Measurements from ENCODE around the gene CCL18.
"Not testable (repeated sequence)": the region's sequence is repeated elsewhere in the genome, so short reads cannot be mapped to it uniquely, and the experiment has no call there.

CCL18 gene

DNA sequence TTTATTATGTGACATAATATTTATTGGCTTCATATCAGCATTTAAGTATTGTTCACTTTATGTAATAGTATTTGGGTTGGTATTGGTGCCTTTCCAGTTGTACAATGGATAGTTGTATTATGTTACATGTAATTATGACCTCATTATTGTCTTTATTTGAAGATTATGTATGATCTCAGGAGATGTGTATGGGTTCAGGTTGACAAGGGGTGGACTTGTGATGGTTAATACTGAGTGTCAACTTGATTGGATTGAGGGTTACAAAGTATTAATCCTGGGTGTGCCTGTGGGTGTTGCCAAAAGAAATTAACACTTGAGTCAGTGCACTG is 51.5 kb downstream of the CCL18 start:
- H3K27ac ChIP-seq (ENCODE audit: low read depth, low read length, severe bottlenecking); H3K4me1 ChIP-seq (ENCODE audit: control insufficient read depth, insufficient read depth, low read length, poor library complexity, severe bottlenecking); H3K4me3 ChIP-seq (ENCODE audit: extremely low read depth, insufficient read depth, low read length, poor library complexity, severe bottlenecking); H3K9me3 ChIP-seq (ENCODE audit: control insufficient read depth, low read length); H3K36me3 ChIP-seq (ENCODE audit: control insufficient read depth, insufficient read depth, low read length): not testable (repeated sequence)

DNA sequence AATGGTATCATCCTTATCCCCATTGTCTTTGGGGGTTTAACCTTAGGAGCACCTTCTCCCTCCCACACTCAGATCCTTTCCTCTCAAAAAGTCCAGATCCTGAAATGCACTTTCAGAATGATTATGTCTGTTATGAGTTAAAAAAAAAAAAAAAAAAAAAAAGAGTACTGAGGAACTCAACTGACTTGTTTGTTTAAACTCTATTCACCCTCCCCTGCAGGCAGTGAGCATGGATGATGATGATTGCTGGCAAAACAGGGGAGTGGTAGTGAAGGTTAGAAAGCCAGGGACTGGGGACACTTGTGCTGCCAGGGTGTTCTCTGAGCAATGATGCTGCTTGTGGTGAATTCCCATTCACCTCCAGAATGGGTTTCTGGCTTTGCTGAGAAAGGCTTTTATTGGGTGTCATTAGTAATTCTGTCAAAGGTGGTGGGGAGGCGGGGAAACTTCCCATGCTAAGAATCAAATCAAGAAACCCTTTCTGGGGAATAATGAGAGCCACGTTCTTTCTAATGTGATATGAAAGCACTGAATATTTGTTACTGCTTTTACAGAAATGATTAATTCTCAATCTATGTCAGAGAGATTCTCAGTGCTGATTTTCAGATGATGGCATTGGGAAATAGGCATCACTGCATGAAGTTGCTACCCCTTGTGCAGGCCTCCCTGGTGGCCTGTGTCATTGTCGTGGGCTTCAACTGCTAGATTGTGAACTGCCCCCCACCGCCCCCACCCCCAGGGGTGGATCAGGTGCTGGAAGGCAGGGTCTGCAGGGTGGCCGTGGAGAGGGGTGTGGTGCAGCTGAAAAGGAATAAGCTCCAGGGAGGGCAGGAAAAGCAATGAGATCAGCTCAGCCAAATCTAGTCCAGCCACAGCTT is 53.7 kb downstream of the CCL18 start:
- H3K4me3 ChIP-seq (ENCODE audit: extremely low read depth, insufficient read depth, low read length, poor library complexity, severe bottlenecking) = no peak overlapping the region
- no peak overlapping the region for H3K27ac ChIP-seq (ENCODE audit: low read depth, low read length, severe bottlenecking)
- no peaks in the 10 kb centered on the region for H3K36me3 ChIP-seq (ENCODE audit: control insufficient read depth, insufficient read depth, low read length)
- H3K9me3 ChIP-seq (ENCODE audit: control insufficient read depth, low read length) = no peaks in the 10 kb centered on the region
- H3K4me1 ChIP-seq (ENCODE audit: control insufficient read depth, insufficient read depth, low read length, poor library complexity, severe bottlenecking) = no peaks in the 10 kb centered on the region
- WGBS, 2 experiments (ENCODE audit: insufficient coverage in 2 of 2) = 75 to 80% methylated on average over 1 of the region's 5 CpGs

GRCh38 chr17:36118477-36119353 is 54.6 kb downstream of the CCL18 start:
- Histone ChIP-seq H3K27ac (ENCODE audit: low read depth, low read length, severe bottlenecking) (no peak overlapping the region), H3K36me3 (ENCODE audit: control insufficient read depth, insufficient read depth, low read length) (no peaks in the 10 kb centered on the region), H3K9me3 (ENCODE audit: control insufficient read depth, low read length) (no peaks in the 10 kb centered on the region), H3K4me3 (ENCODE audit: extremely low read depth, insufficient read depth, low read length, poor library complexity, severe bottlenecking) (no peak overlapping the region), H3K4me1 (ENCODE audit: control insufficient read depth, insufficient read depth, low read length, poor library complexity, severe bottlenecking) (no peaks in the 10 kb centered on the region)
- 91 to 93% methylated on average over 10 to 11 of the region's 12 CpGs for WGBS, 2 experiments (ENCODE audit: insufficient coverage in 2 of 2)

- no peaks in the 10 kb centered on the region for H3K4me1 ChIP-seq (ENCODE audit: control insufficient read depth, insufficient read depth, low read length, poor library complexity, severe bottlenecking)
- H3K4me3 ChIP-seq (ENCODE audit: extremely low read depth, insufficient read depth, low read length, poor library complexity, severe bottlenecking) = no peak overlapping the region
- no peaks in the 10 kb centered on the region for H3K36me3 ChIP-seq (ENCODE audit: control insufficient read depth, insufficient read depth, low read length)
- peaks cover 2% of the 10 kb centered on the region for H3K9me3 ChIP-seq (ENCODE audit: control insufficient read depth, low read length)
- 100% methylated on average over 1 of the region's 3 CpGs for WGBS, 2 experiments (ENCODE audit: insufficient coverage in 2 of 2)
- H3K27ac ChIP-seq (ENCODE audit: low read depth, low read length, severe bottlenecking) = no peak overlapping the region
These were observed 56.1 kb downstream of the CCL18 start for GRCh38 chr17:36120221-36120620.

DNA sequence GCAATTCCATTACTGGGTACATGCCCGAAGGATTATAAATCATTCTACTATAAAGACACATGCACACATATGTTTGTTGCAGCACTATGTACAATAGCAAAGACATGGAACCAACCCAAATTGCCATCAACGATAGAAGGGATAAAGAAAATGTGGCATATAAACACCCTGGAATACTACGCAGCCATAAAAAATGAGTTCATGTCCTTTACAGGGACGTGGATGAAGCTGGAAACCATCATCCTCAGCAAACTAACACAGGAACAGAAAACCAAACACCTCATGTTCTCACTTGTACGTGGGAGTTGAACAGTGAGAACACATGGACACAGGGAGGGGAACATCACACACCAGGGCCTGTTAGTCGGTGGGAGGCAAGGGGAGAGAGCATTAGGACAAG is 57.0 kb downstream of the CCL18 start:
- H3K36me3 ChIP-seq (ENCODE audit: control insufficient read depth, insufficient read depth, low read length); H3K27ac ChIP-seq (ENCODE audit: low read depth, low read length, severe bottlenecking); H3K4me3 ChIP-seq (ENCODE audit: extremely low read depth, insufficient read depth, low read length, poor library complexity, severe bottlenecking); H3K4me1 ChIP-seq (ENCODE audit: control insufficient read depth, insufficient read depth, low read length, poor library complexity, severe bottlenecking); H3K9me3 ChIP-seq (ENCODE audit: control insufficient read depth, low read length): not testable (repeated sequence)
- WGBS, 2 experiments (ENCODE audit: insufficient coverage in 2 of 2) = 89% methylated on average over 1 to 4 of the region's 6 CpGs

Measured in mesodermal cell (in vitro differentiated cells).